Esophagus muscularis mucosa (tissue), 4 donors: ENCODE results near the gene ASPSCR1. TPM values are rescaled to one million over a fixed set of nuclear protein-coding genes. Genes with fewer than 3 reads are reported as not detected.

ENCODE experiments used
- DNase-seq: peaks from one replicate; pipeline ENCODE4 v3.0.0-alpha.2; 2017; ENCODE audit errors: extremely low spot score
- H3K27ac ChIP-seq, 4 donors: fragments of 200-600 bp; sonication (generic); replicated peaks in 1 of 4; 1 replicate in 3 of 4; 2 replicates in 1 of 4; pipeline ENCODE4 v1.5.1; 2016 to 2019; ENCODE audit warnings: mild to moderate bottlenecking in 1 of 4
- H3K27me3 ChIP-seq, 4 donors: fragments of 200-600 bp; sonication (generic); one replicate each; pipeline versions ENCODE4 v1.5.1 to v1.6.0; 2016 to 2019
- H3K36me3 ChIP-seq, 4 donors: fragments of 200-600 bp; sonication (generic); one replicate each; pipeline ENCODE4 v1.5.1; 2016 to 2019
- H3K4me1 ChIP-seq, 4 donors: fragments of 200-600 bp; sonication (generic); one replicate each; pipeline ENCODE4 v1.5.1; 2016 to 2019
- H3K4me3 ChIP-seq, 4 donors: fragments of 200-600 bp; sonication (generic); 1 replicate in 2 of 4; 2 replicates in 2 of 4; pipeline ENCODE4 v1.5.1; 2016 to 2019; ENCODE audit warnings: mild to moderate bottlenecking in 4 of 4, moderate library complexity in 1 of 4
- H3K9me3 ChIP-seq, 4 donors: fragments of 200-600 bp; sonication (generic); 1 replicate in 3 of 4; 2 replicates in 1 of 4; pipeline ENCODE4 v1.5.1; 2016 to 2019
- EP300 ChIP-seq: sonication (generic); formaldehyde crosslinking; IDR thresholded peaks from one replicate; pipeline ENCODE4 v1.6.1; 2017; ENCODE audit warnings: antibody characterized with exemption
- POLR2A ChIP-seq: fragments of 450-650 bp; IDR thresholded peaks from one replicate; pipeline ENCODE4 v1.6.1; 2017; ENCODE audit warnings: antibody characterized with exemption, moderate library complexity, mild to moderate bottlenecking, low read depth
- POLR2AphosphoS5 ChIP-seq, 2 donors: sonication (generic); formaldehyde crosslinking; IDR thresholded peaks; one replicate each; pipeline ENCODE4 v1.6.1; 2017; ENCODE audit warnings: antibody characterized with exemption in 2 of 2
- WGBS: methylation state at CpG from one replicate; pipeline ENCODE4 v1.1.5; 2018; 5-methylcytosine and 5-hydroxymethylcytosine counted together
- intact Hi-C: fragments of 100-400 bp; cut with DNase I; formaldehyde crosslinking; loops from one replicate; pipeline ENCODE4 v1.15.1; 2023
- total RNA-seq, 4 donors: library from RNA; depleted of rRNA; stranded (reverse); fragments of >200 nt; gene quantifications; one replicate each; pipeline versions ENCODE4 v1.1.0 to v1.2.1, GENCODE V29; 2016
- TF ChIP-seq, protein P1 (sequence below), 3 experiments: fragments of 200-600 bp in 2 of 3; fragments of 450-650 bp in 1 of 3; sonication (generic) in 2 of 3; IDR thresholded peaks; one replicate each; pipeline ENCODE4 v1.5.1; 2017 to 2019; ENCODE audit warnings: antibody characterized with exemption in 3 of 3, mild to moderate bottlenecking in 2 of 3, moderate library complexity in 1 of 3

ASPSCR1 gene
- total RNA-seq, 4 donors from 2014 or later = 15.9 to 18.4 (median 17.3) TPM

DNA sequence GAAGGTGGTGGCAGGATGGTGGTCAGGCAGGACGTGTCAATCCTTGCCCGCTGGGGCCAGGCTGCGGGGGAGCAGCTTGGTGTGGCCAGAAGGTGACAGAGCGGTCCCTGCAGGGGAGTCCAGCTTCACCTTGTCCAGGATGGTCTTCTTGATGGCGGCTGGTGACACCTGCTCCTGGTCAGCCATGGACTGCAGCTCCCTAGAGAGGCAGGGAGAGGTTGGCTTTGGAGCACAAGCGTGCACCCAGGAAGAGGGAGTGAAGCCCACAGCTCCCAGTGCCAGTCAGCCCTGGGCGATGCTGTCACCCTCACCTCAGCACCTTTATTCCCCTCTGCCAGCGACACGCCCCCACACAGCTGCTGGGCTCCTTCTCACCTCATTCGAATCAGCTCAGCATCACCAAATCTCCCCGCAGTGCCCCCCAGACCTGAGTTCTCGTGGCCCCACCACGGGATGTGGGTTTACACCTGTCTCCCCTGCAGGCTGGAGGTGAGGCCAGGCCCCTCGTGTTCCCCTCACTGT is 44.2 kb upstream of the ASPSCR1 start:
- Histone ChIP-seq H3K4me1 (peaks cover 20 to 30% (median 27%) of the 10 kb centered on the region in 4 donors), H3K27ac (no peak overlapping the region), H3K27me3 (peaks cover 0 to 15% (median 0%) of the 10 kb centered on the region in 4 donors), H3K36me3 (no peaks in the 10 kb centered on the region), H3K4me3 (no peak overlapping the region), H3K9me3 (no peaks in the 10 kb centered on the region)
- no peak for DNase-seq
- 87% methylated on average over 10 of the region's 14 CpGs for WGBS
- intact Hi-C loops = no loop called here
- TF ChIP-seq, protein P1, sequence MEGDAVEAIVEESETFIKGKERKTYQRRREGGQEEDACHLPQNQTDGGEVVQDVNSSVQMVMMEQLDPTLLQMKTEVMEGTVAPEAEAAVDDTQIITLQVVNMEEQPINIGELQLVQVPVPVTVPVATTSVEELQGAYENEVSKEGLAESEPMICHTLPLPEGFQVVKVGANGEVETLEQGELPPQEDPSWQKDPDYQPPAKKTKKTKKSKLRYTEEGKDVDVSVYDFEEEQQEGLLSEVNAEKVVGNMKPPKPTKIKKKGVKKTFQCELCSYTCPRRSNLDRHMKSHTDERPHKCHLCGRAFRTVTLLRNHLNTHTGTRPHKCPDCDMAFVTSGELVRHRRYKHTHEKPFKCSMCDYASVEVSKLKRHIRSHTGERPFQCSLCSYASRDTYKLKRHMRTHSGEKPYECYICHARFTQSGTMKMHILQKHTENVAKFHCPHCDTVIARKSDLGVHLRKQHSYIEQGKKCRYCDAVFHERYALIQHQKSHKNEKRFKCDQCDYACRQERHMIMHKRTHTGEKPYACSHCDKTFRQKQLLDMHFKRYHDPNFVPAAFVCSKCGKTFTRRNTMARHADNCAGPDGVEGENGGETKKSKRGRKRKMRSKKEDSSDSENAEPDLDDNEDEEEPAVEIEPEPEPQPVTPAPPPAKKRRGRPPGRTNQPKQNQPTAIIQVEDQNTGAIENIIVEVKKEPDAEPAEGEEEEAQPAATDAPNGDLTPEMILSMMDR (IDR thresholded peaks at IDR 0.05) = no peak
- TF ChIP-seq POLR2AphosphoS5 (IDR thresholded peaks at IDR 0.05) = no peak
- TF ChIP-seq EP300 = no peak
- no peak for TF ChIP-seq POLR2A

DNA sequence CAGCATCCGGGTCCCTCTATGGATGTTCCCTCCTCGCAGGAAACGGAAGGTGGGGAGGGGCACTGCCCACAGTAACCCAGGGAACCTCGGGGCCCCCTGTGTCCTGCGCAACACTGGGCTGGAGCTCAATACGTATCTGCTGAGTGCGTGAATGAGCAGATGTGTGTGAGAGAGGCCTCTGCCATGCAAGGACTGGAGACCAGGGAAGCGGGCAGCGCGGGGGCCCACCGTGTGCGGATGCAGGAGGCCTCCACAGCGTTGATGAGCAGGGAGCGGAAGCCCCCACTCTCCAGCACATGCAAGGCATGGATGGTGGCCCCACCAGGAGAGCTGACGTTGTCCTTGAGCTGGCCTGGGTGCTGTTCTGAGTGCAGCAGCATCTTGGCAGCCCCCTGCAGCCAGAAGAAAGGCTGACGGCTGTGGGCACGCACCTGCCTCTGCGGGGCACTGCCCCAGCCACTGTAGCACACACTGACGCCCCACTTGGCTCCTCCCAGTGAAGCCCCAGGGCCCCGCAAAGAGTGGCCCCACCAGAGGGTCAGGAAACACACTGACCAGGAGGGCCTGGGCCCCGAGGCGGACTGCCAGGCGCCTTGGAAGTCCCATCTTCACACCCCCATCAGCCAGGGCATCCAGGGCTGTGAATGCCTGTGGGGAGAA is 43.2 kb upstream of the ASPSCR1 start:
- H3K4me3 ChIP-seq = no peak overlapping the region
- peaks cover 16 to 24% (median 19%) of the 10 kb centered on the region in 4 donors for H3K4me1 ChIP-seq
- intact Hi-C loops = no loop called here
- H3K27me3 ChIP-seq = peaks cover 0 to 8% (median 0%) of the 10 kb centered on the region in 4 donors
- WGBS = 85% methylated on average over 15 of the region's 23 CpGs
- H3K36me3 ChIP-seq = no peaks in the 10 kb centered on the region
- H3K27ac ChIP-seq = no peak overlapping the region
- no peak for TF ChIP-seq POLR2A
- TF ChIP-seq EP300 = no peak
- no peak for TF ChIP-seq POLR2AphosphoS5 (IDR thresholded peaks at IDR 0.05)
- TF ChIP-seq, protein P1 (IDR thresholded peaks at IDR 0.05) = no peak
- no peak for DNase-seq
- no peaks in the 10 kb centered on the region for H3K9me3 ChIP-seq

DNA sequence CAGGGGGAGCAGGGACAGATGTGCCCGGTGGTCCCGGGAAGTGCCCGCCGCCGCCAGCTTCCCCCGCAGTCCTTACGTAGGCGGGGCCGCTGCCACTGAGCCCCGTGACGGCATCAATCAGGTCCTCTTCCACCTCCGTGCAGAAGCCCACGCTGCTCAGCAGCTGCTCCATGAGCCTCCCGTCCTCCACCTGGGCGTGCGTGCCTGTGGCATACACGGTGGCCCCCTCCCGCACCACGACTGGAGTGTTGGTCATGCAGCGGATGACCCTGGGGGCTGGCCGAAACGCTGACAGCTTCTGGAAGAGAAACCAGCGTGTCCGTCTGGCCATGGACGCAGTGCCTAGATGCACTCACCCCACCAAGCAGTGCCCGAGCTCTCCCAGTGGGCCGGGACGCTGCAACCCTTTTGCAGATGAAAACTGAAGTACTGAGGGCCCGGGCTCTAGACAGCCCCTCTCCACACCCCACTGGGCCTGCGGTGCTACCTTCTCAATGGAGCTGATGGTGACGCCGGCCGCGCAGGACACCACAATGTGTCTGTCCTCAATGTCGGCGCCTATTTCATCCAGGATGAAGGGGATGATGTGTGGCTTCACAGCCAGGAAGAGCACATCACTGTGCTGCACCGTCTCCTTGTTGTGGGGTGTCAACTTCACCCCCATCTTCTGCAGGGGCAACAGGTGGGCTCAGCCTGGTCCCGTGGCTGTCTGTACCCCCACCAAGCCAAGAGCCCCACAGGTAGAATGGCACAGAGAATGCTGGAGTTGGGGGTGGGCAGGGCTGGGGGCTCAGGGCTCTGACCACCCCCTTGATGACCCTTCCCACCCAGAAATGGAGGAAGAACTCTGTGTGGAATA is 42.4 kb upstream of the ASPSCR1 start:
- 89% methylated on average over 31 of the region's 38 CpGs for WGBS
- intact Hi-C loops = no loop called here
- H3K9me3 ChIP-seq = no peaks in the 10 kb centered on the region
- no peak overlapping the region for H3K4me3 ChIP-seq
- no peak overlapping the region for H3K27ac ChIP-seq
- H3K27me3 ChIP-seq = peaks cover 0 to 16% (median 0%) of the 10 kb centered on the region in 4 donors
- peaks cover 17 to 23% (median 21%) of the 10 kb centered on the region in 4 donors for H3K4me1 ChIP-seq
- no peaks in the 10 kb centered on the region for H3K36me3 ChIP-seq
- no peak for DNase-seq
- TF ChIP-seq EP300 (no peak), POLR2AphosphoS5 (IDR thresholded peaks at IDR 0.05) (no peak), POLR2A (no peak)
- TF ChIP-seq, protein P1 (IDR thresholded peaks at IDR 0.05) = no peak

DNA sequence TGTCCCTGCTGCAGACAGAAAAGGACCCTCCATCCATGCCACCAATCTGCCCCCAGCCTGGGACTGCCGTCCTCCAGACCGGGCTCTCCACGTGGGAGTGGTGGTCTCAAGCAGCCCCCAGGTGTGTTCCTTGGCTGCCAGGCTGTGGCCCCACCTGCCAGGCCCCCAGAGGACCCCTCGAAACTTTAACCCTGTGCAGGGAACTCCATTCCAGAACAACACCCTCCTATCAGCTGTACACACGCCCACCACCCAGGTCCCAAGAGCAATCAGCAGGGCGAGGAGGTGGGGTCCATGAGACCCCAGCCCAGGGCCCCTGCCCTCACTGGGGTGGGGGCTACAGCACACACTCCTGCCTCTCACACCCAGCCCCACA is 41.7 kb upstream of the ASPSCR1 start:
- Histone ChIP-seq H3K9me3 (no peaks in the 10 kb centered on the region), H3K27ac (no peak overlapping the region), H3K4me1 (peaks cover 21 to 26% (median 23%) of the 10 kb centered on the region in 4 donors), H3K36me3 (no peaks in the 10 kb centered on the region), H3K27me3 (peaks cover 0 to 22% (median 0%) of the 10 kb centered on the region in 4 donors), H3K4me3 (no peak overlapping the region)
- DNase-seq = no peak
- no peak for TF ChIP-seq POLR2A
- no peak for TF ChIP-seq POLR2AphosphoS5 (IDR thresholded peaks at IDR 0.05)
- no peak for TF ChIP-seq EP300
- TF ChIP-seq, protein P1 (IDR thresholded peaks at IDR 0.05) = no peak
- intact Hi-C loops = no loop called here
- 77% methylated on average over 4 of the region's 6 CpGs for WGBS
